Ovary (tissue), 9 donors: ENCODE measurements around the gene SLC25A38. TPM values are rescaled to one million over a fixed set of nuclear protein-coding genes. Genes with fewer than 3 reads are reported as not detected.

ENCODE experiments used
- DNase-seq, 5 donors: peaks; one replicate each; pipeline ENCODE4 v3.0.0-alpha.2; 2019 to 2020
- H3K27ac ChIP-seq, 2 donors: fragments of 200-600 bp; one replicate each; pipeline versions ENCODE4 v1.5.1 to v1.8.0; 2019 to 2022
- H3K27me3 ChIP-seq: fragments of 200-600 bp; one replicate; pipeline ENCODE4 v1.8.0; 2022
- H3K36me3 ChIP-seq: fragments of 200-600 bp; sonication (generic); one replicate; pipeline ENCODE4 v1.5.1; 2019
- H3K4me1 ChIP-seq: one replicate; pipeline ENCODE4 v1.8.1; 2013; ENCODE audit warnings: mild to moderate bottlenecking, moderate library complexity; ENCODE audit not compliant: insufficient read depth
- H3K4me3 ChIP-seq: fragments of 200-600 bp; sonication (generic); one replicate; pipeline ENCODE4 v1.5.1; 2017
- H3K9me3 ChIP-seq, 2 donors: fragments of 200-600 bp in 1 of 2; sonication (generic) in 1 of 2; one replicate each; pipeline versions ENCODE4 v1.5.1 to v1.8.1; 2013 to 2019; ENCODE audit warnings: mild to moderate bottlenecking in 1 of 2, moderate library complexity in 1 of 2
- EP300 ChIP-seq: sonication (generic); formaldehyde crosslinking; IDR thresholded peaks from one replicate; pipeline ENCODE4 v1.6.1; 2017; ENCODE audit warnings: antibody characterized with exemption
- POLR2A ChIP-seq: fragments of 450-650 bp; IDR thresholded peaks from one replicate; pipeline ENCODE4 v1.6.1; 2017; ENCODE audit warnings: antibody characterized with exemption, mild to moderate bottlenecking, moderate library complexity
- WGBS, 3 donors: extraction: QIAGEN DNeasy Blood & Tissue Kit in 1 of 3; methylation state at CpG; one replicate each; pipeline versions ENCODE4 v1.1.5 to v1.1.7; 2013 to 2017; 5-methylcytosine and 5-hydroxymethylcytosine counted together
- intact Hi-C, 4 donors: fragments of 100-400 bp; cut with DNase I; formaldehyde crosslinking; loops; one replicate each; pipeline versions ENCODE4 v1.11.0 to v1.15.1; 2022 to 2023
- polyA plus RNA-seq, 2 donors: library from polyadenylated mRNA; stranded (reverse); fragments of 200-250 nt in 1 of 2; fragments of 350-450 nt in 1 of 2; fragmentation: Illumina TruSeq in 1 of 2; extraction: RNeasy Lipid Tissue Mini Kit (QIAGEN cat#74804) in 1 of 2; gene quantifications; one replicate each; pipeline ENCODE4 v1.2.3, GENCODE V29; 2013 to 2014
- total RNA-seq, 7 donors: library from RNA; depleted of rRNA in 2 of 7; stranded (reverse); fragments of >200 nt in 2 of 7; fragmentation: NEBNext Ultra II Directional in 3 of 7; extraction: Animal tissue kit (Norgen Biotek cat#: 25700) in 3 of 7; gene quantifications; one replicate each; pipeline versions ENCODE4 v1.1.0 to v1.2.4, GENCODE V29; 2016 to 2023
- TF ChIP-seq, protein P1 (sequence below), 3 donors: fragments of 450-650 bp in 2 of 3; fragments of 200-600 bp in 1 of 3; IDR thresholded peaks; one replicate each; pipeline versions ENCODE4 v1.5.1 to v1.8.0; 2016 to 2022; ENCODE audit warnings: antibody characterized with exemption in 3 of 3, mild to moderate bottlenecking in 1 of 3
- donor health status: DM: no; HTN: no; CAD: no; lungs with moderate emphysema.
- donor health status: DM: no; HTN: no; CAD: no.
- donor health status: Bipolar disorder and iron deficiency.
- donor health status: DM: yes; HTN: yes; CAD: no.
- donor health status: DM: no; HTN: no; CAD: no.
- donor health status: DM: yes; HTN: yes; CAD: no.

SLC25A38 gene
- total and polyA plus RNA-seq, 9 donors: 28.8 to 70.5 (median 37.2) TPM

GRCh38 chr3:39405687-39406367, 22.7 kb downstream of the SLC25A38 start:
- intact Hi-C loops: loop anchor here in 1 of 4 donors (1.0 kb wide), 1 partner anchor 23 kb away; the partner anchor contains the start of gene SLC25A38
- no peaks in the 10 kb centered on the region for H3K27me3 ChIP-seq
- no peaks in the 10 kb centered on the region for H3K9me3 ChIP-seq
- H3K36me3 ChIP-seq: no peaks in the 10 kb centered on the region
- peaks cover 2% of the 10 kb centered on the region for H3K4me1 ChIP-seq
- peak overlapping the region; percentile 79 for H3K4me3 ChIP-seq
- peak overlapping the region in 1 of 2 donors; percentile 85 for H3K27ac ChIP-seq
- WGBS, 3 donors: 46 to 68% (median 66%) methylated on average over 13 of the region's 13 CpGs
- TF ChIP-seq EP300: no peak
- TF ChIP-seq, protein P1, sequence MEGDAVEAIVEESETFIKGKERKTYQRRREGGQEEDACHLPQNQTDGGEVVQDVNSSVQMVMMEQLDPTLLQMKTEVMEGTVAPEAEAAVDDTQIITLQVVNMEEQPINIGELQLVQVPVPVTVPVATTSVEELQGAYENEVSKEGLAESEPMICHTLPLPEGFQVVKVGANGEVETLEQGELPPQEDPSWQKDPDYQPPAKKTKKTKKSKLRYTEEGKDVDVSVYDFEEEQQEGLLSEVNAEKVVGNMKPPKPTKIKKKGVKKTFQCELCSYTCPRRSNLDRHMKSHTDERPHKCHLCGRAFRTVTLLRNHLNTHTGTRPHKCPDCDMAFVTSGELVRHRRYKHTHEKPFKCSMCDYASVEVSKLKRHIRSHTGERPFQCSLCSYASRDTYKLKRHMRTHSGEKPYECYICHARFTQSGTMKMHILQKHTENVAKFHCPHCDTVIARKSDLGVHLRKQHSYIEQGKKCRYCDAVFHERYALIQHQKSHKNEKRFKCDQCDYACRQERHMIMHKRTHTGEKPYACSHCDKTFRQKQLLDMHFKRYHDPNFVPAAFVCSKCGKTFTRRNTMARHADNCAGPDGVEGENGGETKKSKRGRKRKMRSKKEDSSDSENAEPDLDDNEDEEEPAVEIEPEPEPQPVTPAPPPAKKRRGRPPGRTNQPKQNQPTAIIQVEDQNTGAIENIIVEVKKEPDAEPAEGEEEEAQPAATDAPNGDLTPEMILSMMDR (IDR thresholded peaks at IDR 0.05): no peak
- TF ChIP-seq POLR2A: no peak
- DNase-seq: no peak

DNA sequence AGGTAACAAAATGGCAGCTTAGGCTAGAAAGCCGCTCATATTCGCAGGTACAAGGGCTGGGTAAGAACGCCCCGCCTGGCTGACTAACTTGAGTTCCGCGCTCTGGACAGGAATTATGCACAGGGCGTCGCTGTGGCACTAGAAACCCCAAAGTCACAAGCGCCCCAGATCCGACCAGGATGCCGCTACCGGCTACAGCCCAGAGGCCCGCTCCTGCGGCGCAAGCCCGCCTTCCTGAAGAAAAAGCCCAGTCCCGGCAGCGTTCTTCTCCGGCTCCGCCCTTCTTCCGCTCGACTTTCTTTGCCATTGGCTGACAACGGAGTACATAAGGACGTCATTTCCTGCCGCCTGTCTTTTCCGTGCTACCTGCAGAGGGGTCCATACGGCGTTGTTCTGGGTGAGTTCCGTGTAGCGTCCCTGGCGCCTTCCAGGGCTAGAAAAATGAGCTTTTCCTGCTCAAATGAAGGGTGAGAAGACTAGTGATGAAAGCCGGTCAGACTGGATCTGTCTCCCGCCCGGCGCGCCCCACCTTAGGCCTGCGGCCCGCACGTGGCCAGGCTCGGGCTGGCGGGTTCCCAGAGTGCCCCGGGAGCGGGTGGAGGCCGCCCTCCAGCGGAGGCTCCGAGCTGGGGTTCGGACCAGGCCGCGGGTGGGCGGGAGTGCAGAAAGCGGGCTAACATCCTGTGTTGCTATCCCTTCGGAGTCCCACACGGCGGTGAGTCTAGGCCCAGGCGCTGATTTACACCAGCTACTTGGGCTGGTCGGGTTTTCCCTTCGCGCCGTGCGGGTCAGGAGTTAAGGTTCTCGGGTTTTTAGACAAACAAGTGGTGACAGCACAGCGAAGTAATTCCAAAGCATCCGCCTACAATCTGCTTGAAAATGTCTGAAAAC, 23.4 kb downstream of the SLC25A38 start, which contains the start of gene RPSA:
Gene RPSA, plus strand, starts transcription at position 353 of the 891 bp plus-strand sequence. CDS start 934 bp downstream, outside the sequence.
- intact Hi-C loops: loop anchor here in 1 of 4 donors (1.0 kb wide), 1 partner anchor 23 kb away; the partner anchor contains the start of gene SLC25A38
- DNase-seq: peak; percentile 86 to 94 (median 93)
- Histone ChIP-seq H3K9me3 (no peaks in the 10 kb centered on the region), H3K27me3 (no peaks in the 10 kb centered on the region), H3K4me3 (peak within 1 kb of the TSS; percentile 79), H3K27ac (peak within 1 kb of the TSS; percentile 53 to 85), H3K4me1 (peaks cover 2% of the 10 kb centered on the region), H3K36me3 (no peaks in the 10 kb centered on the region)
- TF ChIP-seq, protein P1 (IDR thresholded peaks at IDR 0.05): peak in 2 of 3 donors; percentile 21 to 47
- TF ChIP-seq POLR2A: peak; percentile 82
- no peak for TF ChIP-seq EP300
- 0 to 1% (median 0%) methylated on average over 63 of the region's 63 CpGs for WGBS, 3 donors

DNA sequence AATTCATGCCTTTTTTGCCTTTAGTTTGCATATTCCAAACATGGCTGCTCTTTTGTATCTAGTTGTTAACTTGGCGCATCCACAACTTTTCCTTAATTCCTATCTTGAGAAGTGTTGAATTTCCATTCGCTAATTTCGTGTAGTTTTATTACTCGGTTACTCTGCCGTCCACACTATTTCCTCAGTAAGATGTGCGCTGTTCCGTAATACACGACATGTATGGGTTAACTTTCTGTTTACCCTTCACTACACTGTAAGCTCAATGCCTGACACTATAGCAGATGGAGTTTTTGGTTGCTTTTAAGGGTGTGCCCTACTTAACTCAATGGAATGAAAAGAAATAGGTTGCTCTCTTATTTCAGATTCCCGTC, 24.1 kb downstream of the SLC25A38 start:
- 2 to 5% (median 3%) methylated on average over 9 of the region's 9 CpGs for WGBS, 3 donors
- H3K27ac ChIP-seq: peak overlapping the region; percentile 53 to 85
- no peak for DNase-seq
- H3K9me3 ChIP-seq: no peaks in the 10 kb centered on the region
- no peaks in the 10 kb centered on the region for H3K36me3 ChIP-seq
- peaks cover 2% of the 10 kb centered on the region for H3K4me1 ChIP-seq
- intact Hi-C loops: no loop called here
- H3K27me3 ChIP-seq: no peaks in the 10 kb centered on the region
- TF ChIP-seq EP300: no peak
- TF ChIP-seq, protein P1 (IDR thresholded peaks at IDR 0.05): no peak
- peak overlapping the region; percentile 79 for H3K4me3 ChIP-seq

DNA sequence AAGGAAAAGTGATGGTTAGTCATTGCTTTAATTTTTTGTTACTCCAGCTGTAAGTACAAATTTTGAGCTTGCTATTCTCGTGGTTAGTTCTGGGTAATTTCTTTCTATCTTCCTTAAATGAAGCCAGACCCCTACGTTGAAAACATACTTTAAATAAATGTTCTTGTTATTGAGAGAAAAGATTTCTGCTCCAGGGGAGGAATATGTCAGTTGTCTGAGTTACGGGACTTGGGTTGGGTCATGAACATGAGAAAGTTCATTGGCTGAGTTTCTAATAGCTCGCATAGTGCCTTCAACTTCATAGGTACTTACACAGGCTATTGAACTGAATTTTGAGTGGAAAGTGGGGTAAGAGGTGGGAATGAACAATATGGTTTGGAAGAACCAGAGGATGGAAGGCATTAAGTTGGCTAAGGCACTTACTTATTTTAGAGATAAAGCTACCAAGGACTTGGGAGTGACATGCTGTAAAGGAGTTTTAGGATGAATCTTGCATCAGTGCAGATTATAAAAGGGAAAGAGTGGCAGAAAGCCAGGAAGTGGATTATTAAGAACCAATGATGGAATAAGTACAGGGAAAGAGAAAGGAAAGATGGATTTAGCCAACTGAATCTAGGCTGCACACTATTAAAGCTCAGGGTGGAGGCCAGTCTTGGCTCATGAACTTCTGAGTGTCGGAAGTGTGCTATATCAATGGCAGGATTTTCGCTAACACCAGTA, 24.8 kb downstream of the SLC25A38 start:
- no peaks in the 10 kb centered on the region for H3K9me3 ChIP-seq
- no peak overlapping the region for H3K4me3 ChIP-seq
- intact Hi-C loops: no loop called here
- H3K36me3 ChIP-seq: no peaks in the 10 kb centered on the region
- peaks cover 2% of the 10 kb centered on the region for H3K4me1 ChIP-seq
- TF ChIP-seq POLR2A (no peak), EP300 (no peak)
- TF ChIP-seq, protein P1 (IDR thresholded peaks at IDR 0.05): no peak
- no peaks in the 10 kb centered on the region for H3K27me3 ChIP-seq
- no peak for DNase-seq
- peak overlapping the region in 1 of 2 donors; percentile 85 for H3K27ac ChIP-seq
- WGBS, 3 donors: 60 to 66% (median 63%) methylated on average over 6 of the region's 6 CpGs
